Rectal smooth muscle tissue (tissue), 1 donor: ENCODE data around the gene PNP.
"Not testable (repeated sequence)": the region's sequence is repeated elsewhere in the genome, so short reads cannot be mapped to it uniquely, and the experiment has no call there.

ENCODE experiments used
- H3K27ac ChIP-seq: one replicate; pipeline ENCODE4 v1.7.0; 2013; ENCODE audit warnings: low read depth, low read length, inconsistent platforms
- H3K27me3 ChIP-seq: one replicate; pipeline ENCODE4 v1.7.0; 2013; ENCODE audit warnings: low read length; ENCODE audit not compliant: control insufficient read depth, insufficient read depth
- H3K36me3 ChIP-seq: one replicate; pipeline ENCODE4 v1.7.0; 2013; ENCODE audit warnings: low read length; ENCODE audit not compliant: control insufficient read depth, insufficient read depth
- H3K4me1 ChIP-seq: one replicate; pipeline ENCODE4 v1.7.0; 2013; ENCODE audit warnings: low read length; ENCODE audit not compliant: control insufficient read depth, insufficient read depth
- H3K4me3 ChIP-seq: one replicate; pipeline ENCODE4 v1.7.0; 2013; ENCODE audit warnings: low read length
- H3K9ac ChIP-seq: one replicate; pipeline ENCODE4 v1.7.0; 2013; ENCODE audit warnings: low read length

Gene PNP

GRCh38 chr14:20436363-20436755 is 32.8 kb upstream of the PNP start:
- H3K4me1 ChIP-seq, result no peaks in the 10 kb centered on the region
- no peak overlapping the region for H3K27ac ChIP-seq
- no peak overlapping the region for H3K9ac ChIP-seq
- H3K4me3 ChIP-seq, result no peak overlapping the region
- no peaks in the 10 kb centered on the region for H3K36me3 ChIP-seq
- no peaks in the 10 kb centered on the region for H3K27me3 ChIP-seq

GRCh38 chr14:20438664-20439063 is 30.5 kb upstream of the PNP start:
- H3K36me3 ChIP-seq, result no peaks in the 10 kb centered on the region
- H3K27me3 ChIP-seq, result no peaks in the 10 kb centered on the region
- no peak overlapping the region for H3K4me3 ChIP-seq
- H3K4me1 ChIP-seq, result no peaks in the 10 kb centered on the region
- no peak overlapping the region for H3K9ac ChIP-seq
- H3K27ac ChIP-seq, result no peak overlapping the region

GRCh38 chr14:20440465-20440864 is 28.7 kb upstream of the PNP start:
- no peaks in the 10 kb centered on the region for H3K4me1 ChIP-seq
- H3K36me3 ChIP-seq, result no peaks in the 10 kb centered on the region
- H3K27me3 ChIP-seq, result no peaks in the 10 kb centered on the region
- no peak overlapping the region for H3K4me3 ChIP-seq
- no peak overlapping the region for H3K9ac ChIP-seq
- no peak overlapping the region for H3K27ac ChIP-seq

GRCh38 chr14:20440882-20441281 is 28.3 kb upstream of the PNP start:
- H3K4me3 ChIP-seq, result no peak overlapping the region
- H3K27me3 ChIP-seq, result no peaks in the 10 kb centered on the region
- H3K36me3 ChIP-seq, result peaks cover 2% of the 10 kb centered on the region
- no peak overlapping the region for H3K9ac ChIP-seq
- no peaks in the 10 kb centered on the region for H3K4me1 ChIP-seq
- H3K27ac ChIP-seq, result no peak overlapping the region

DNA sequence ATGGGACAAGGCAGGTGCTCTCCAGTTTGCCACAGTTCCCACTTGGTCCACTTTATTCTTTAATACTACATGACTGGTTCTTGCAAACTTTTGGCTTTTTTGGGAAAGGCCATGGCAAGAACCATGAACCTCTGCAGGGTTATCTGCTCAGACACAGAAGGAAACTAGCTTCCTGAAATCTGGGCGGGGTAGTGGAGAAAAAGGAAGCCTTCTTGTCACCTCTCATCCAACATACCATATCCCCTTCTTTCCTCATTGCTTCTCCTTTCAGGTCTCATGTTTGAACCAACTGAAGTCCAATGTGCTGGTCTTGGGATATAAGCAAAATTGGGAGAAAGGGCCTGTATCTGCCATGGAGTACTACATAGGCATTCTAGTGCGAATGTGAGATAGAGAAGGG is 27.7 kb upstream of the PNP start:
- Histone ChIP-seq H3K27ac (no peak overlapping the region), H3K36me3 (peaks cover 6% of the 10 kb centered on the region), H3K4me1 (no peaks in the 10 kb centered on the region), H3K9ac (no peak overlapping the region), H3K27me3 (no peaks in the 10 kb centered on the region), H3K4me3 (no peak overlapping the region)

DNA sequence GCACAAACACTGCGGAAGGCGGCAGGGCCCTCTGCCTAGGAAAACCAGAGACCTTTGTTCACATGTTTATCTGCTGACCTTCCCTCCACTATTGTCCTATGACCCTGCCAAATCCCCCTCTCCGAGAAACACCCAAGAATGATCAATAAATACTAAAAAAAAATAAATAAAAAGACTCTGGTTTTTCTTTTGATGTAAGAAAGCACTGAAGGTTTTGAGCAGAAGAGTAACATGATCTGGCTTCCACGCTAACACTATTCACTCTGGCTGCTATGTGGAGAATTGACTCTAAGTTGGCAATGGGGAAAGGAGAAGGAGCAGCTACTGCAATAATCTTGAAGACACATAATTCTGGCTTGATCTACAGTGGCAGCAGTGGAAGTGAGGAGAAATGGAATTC is 25.6 kb upstream of the PNP start:
- not testable (repeated sequence) for H3K27ac ChIP-seq, H3K27me3 ChIP-seq, H3K4me3 ChIP-seq, H3K4me1 ChIP-seq, H3K9ac ChIP-seq
- peaks cover 26% of the 10 kb centered on the region for H3K36me3 ChIP-seq

GRCh38 chr14:20446889-20447288 is 22.3 kb upstream of the PNP start:
- Histone ChIP-seq H3K27ac (no peak overlapping the region), H3K27me3 (no peaks in the 10 kb centered on the region), H3K4me3 (no peak overlapping the region), H3K4me1 (no peaks in the 10 kb centered on the region), H3K9ac (no peak overlapping the region), H3K36me3 (peaks cover 43% of the 10 kb centered on the region)

DNA sequence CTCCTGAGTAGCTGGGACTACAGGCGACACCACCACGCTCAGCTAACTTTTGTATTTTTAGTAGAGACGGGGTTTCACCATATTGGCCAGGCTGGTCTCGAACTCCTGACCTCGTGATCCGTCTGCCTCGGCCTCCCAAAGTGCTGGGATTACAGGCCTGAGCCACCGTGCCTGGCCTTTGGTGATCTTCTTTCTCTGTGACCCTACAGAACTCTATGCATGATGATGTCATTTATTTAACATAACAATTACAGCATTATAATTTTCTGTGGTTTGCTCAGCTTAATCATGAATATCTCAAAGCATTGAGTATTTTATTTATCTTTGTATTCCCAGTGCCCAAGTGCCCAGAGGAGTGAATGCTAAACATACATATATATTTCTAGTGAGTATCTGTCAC is 16.4 kb upstream of the PNP start:
- H3K4me3 ChIP-seq, H3K9ac ChIP-seq, H3K27ac ChIP-seq, H3K27me3 ChIP-seq, H3K4me1 ChIP-seq: not testable (repeated sequence)
- H3K36me3 ChIP-seq, result peaks cover 32% of the 10 kb centered on the region

DNA sequence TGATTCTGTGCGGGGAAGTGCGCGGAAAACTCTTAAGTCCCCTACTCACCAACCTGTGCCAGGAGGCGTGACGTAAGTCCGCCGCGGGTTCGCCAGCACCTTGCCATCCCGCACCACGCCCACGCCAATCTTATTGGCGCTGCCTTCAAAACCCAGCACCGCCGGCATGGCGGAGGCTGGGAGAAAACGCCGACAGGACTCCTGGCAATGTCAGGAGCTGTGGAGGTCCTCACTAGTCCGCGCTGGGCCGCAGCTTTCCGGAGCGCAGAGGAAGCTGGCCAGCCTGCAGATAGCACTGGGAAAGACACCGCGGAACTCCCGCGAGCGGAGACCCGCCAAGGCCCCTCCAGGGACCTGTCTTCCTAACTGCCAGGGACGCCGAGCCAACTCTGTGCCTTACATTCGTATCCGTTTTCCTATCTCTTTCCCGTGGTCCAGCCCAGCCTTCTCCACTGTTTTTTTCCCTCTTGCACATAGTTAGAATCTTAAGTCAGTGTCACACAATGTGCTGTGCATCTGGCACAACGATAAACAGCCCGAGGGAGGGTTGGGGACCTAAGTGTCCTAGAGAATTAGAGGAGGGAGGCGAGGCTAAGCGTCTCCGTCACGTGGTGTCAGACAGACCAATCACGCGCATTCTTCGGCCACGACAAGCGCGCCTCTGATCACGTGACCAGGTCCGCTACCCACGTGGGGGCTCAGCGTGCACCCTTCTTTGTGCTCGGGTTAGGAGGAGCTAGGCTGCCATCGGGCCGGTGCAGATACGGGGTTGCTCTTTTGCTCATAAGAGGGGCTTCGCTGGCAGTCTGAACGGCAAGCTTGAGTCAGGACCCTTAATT is 14.5 kb upstream of the PNP start, which contains the start of the genes APEX1 and OSGEP:
Gene APEX1, plus strand, starts transcription at position 711 of the 839 bp plus-strand sequence. CDS start 420 bp downstream, outside the sequence.
Gene OSGEP, minus strand, starts transcription at position 297 of the 839 bp plus-strand sequence. Its CDS starts 129 bp downstream, at position 168.
- H3K27me3 ChIP-seq, result no peaks in the 10 kb centered on the region
- peak within 1 kb of the TSS; percentile 96 for H3K27ac ChIP-seq
- peak within 1 kb of the TSS; percentile 81 for H3K9ac ChIP-seq
- H3K4me3 ChIP-seq, result peak within 1 kb of the TSS; percentile 68
- peaks cover 31% of the 10 kb centered on the region for H3K36me3 ChIP-seq
- H3K4me1 ChIP-seq, result peaks cover 5% of the 10 kb centered on the region

- Histone ChIP-seq H3K27ac (peak overlapping the region; percentile 96), H3K36me3 (peaks cover 25% of the 10 kb centered on the region), H3K4me3 (peak overlapping the region; percentile 68), H3K9ac (peak overlapping the region; percentile 81), H3K27me3 (no peaks in the 10 kb centered on the region), H3K4me1 (peaks cover 13% of the 10 kb centered on the region)
Measured at GRCh38 chr14:20455355-20456300, 13.6 kb upstream of the PNP start.

DNA sequence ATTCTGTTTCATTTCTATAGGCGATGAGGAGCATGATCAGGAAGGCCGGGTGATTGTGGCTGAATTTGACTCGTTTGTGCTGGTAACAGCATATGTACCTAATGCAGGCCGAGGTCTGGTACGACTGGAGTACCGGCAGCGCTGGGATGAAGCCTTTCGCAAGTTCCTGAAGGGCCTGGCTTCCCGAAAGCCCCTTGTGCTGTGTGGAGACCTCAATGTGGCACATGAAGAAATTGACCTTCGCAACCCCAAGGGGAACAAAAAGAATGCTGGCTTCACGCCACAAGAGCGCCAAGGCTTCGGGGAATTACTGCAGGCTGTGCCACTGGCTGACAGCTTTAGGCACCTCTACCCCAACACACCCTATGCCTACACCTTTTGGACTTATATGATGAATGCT is 12.2 kb upstream of the PNP start:
- Histone ChIP-seq H3K4me1 (peaks cover 15% of the 10 kb centered on the region), H3K27me3 (no peaks in the 10 kb centered on the region), H3K9ac (no peak overlapping the region), H3K36me3 (peaks cover 22% of the 10 kb centered on the region), H3K27ac (no peak overlapping the region), H3K4me3 (no peak overlapping the region)

GRCh38 chr14:20458031-20458789 is 11.0 kb upstream of the PNP start:
- H3K4me1 ChIP-seq, result peaks cover 15% of the 10 kb centered on the region
- H3K36me3 ChIP-seq, result peaks cover 22% of the 10 kb centered on the region
- H3K9ac ChIP-seq, result no peak overlapping the region

More at GRCh38 chr14:20458031-20458789, 11.0 kb upstream of the PNP start:
- H3K27ac ChIP-seq, result no peak overlapping the region
- no peak overlapping the region for H3K4me3 ChIP-seq
- H3K27me3 ChIP-seq, result no peaks in the 10 kb centered on the region
